Measurements from ENCODE around the gene PA2G4. TPM values are rescaled to one million over a fixed set of nuclear protein-coding genes. Genes with fewer than 3 reads are reported as not detected.
A peak's percentile ranks its signal among the peaks of the same experiment; 100 is the strongest.
"Not testable (repeated sequence)": the region's sequence is repeated elsewhere in the genome, so short reads cannot be mapped to it uniquely, and the experiment has no call there.

Gene PA2G4
- total and polyA plus RNA-seq, 10 of the 15 experiments (the other 5 are each of a cell fraction or from before 2014, with no cell fraction given) = 148 to 514 (median 406) TPM

- TF ChIP-seq NFYB (IDR thresholded peaks at IDR 0.05; ENCODE audit: insufficient read depth, low read depth, low read length) = no peak
- no peak; the same call in 1 of the 2 replicates for TF ChIP-seq SMARCA5 (IDR thresholded peaks at IDR 0.05)
- 0 out of 2 replicates have a peak, but pooled peaks have one; percentile 5 for TF ChIP-seq ZSCAN29 (IDR thresholded peaks at IDR 0.05)
- peak; percentile 80 for TF ChIP-seq SP1 (IDR thresholded peaks at IDR 0.05; ENCODE audit: low read depth, low read length)
- TF ChIP-seq E2F4 (IDR thresholded peaks at IDR 0.05; ENCODE audit: low read depth, low read length) = no peak
These were observed 12.1 kb downstream of the PA2G4 start, which contains the start of gene RPL41 (continued) for GRCh38 chr12:56116267-56117081.

- intact Hi-C loops (cut with micrococcal nuclease; ENCODE audit: unreplicated experiment) = loop anchor here (5.0 kb wide), 7 partner anchors 35 to 570 kb away; partner anchors contain the start of genes CNPY2, DNAJC14, MYL6B and PTGES3
- H4K20me1 ChIP-seq (ENCODE audit: control insufficient read depth, insufficient read depth); H3K9me3 ChIP-seq (replicated peaks; ENCODE audit: control insufficient read depth, insufficient read depth, low read length); FAIRE-seq; H3K27me3 ChIP-seq (replicated peaks in 1 of 2; ENCODE audit: control insufficient read depth in 2 of 2, insufficient read depth in 2 of 2, low read length in 1 of 2); in situ Hi-C loops (cut with MboI); BruUV-seq (replicated peaks); H2AFZ ChIP-seq (ENCODE audit: control insufficient read depth, low read depth, low read length); H3K36me3 ChIP-seq (ENCODE audit: control insufficient read depth in 2 of 2, insufficient read depth in 2 of 2, low read length in 1 of 2); DNase-seq (ENCODE audit: low read depth, low spot score); ATAC-seq: not testable (repeated sequence)
- Histone ChIP-seq H3K79me2 (ENCODE audit: control insufficient read depth, insufficient read depth, low read length) (peaks cover 28% of the 10 kb centered on the region), H3K4me2 (ENCODE audit: control insufficient read depth, insufficient read depth) (peak overlapping the region; percentile 46), H3K4me3 (peak overlapping the region; percentile 90), H3K27ac (ENCODE audit: control insufficient read depth, insufficient read depth) (peak overlapping the region; percentile 79), H3K4me1 (ENCODE audit: control insufficient read depth, insufficient read depth, low read length) (peaks cover 15% of the 10 kb centered on the region), H3K9ac (ENCODE audit: control insufficient read depth, insufficient read depth, low read length) (peak overlapping the region; percentile 75)
- ChIA-PET POLR2A (interaction anchor here (0.5 to 5.5 kb wide), 21 partner anchors 8 to 1814 kb away, joined by 3 to 95 read pairs (median 4); partner anchors contain the start of genes CNPY2, DNAJC14, ESYT1 and GDF11), CTCF (interaction anchor here (0.9 to 4.5 kb wide), 10 partner anchors 9 to 388 kb away, joined by 3 to 121 read pairs (median 10); partner anchors contain the start of genes ANKRD52, CD63, ESYT1 and PA2G4), SMC1A (ENCODE audit: uncharacterized antibody, unreplicated experiment) (interaction anchor here (2.6 to 4.5 kb wide), 4 partner anchors 13 to 379 kb away, joined by 16 to 50 read pairs (median 30); partner anchors contain the start of genes PA2G4, RNF41 and SMARCC2), RAD21 (ENCODE audit: unreplicated experiment) (interaction anchor here (0.6 to 3.9 kb wide), 12 partner anchors 11 to 1367 kb away, joined by 3 to 57 read pairs (median 5); partner anchors contain the start of genes ANKRD52, DNAJC14, ESYT1 and MYL6)
- TF ChIP-seq HDGF (IDR thresholded peaks at IDR 0.05) (peak; percentile 28; the same call in 1 of the 2 replicates), CHD1 (IDR thresholded peaks at IDR 0.05; ENCODE audit: low read depth, low read length) (peak; percentile 78; the same call in 1 of the 2 replicates)
- 2% methylated on average over 11 of the region's 16 CpGs for WGBS (ENCODE audit: insufficient coverage, insufficient replicate concordance, low lambda C conversion rate, missing lambda C conversion rate)
These were observed 12.8 kb downstream of the PA2G4 start for GRCh38 chr12:56117082-56117706.
